GM20000 (cell line): ENCODE results near the gene LRRFIP1.

Experiments
- DNase-seq: peaks from one replicate; pipeline ENCODE4 v3.0.0; 2012; ENCODE audit warnings: low spot score
- TF ChIP-seq, protein P1 (sequence below): IDR thresholded peaks from 2 replicates; pipeline ENCODE4 v1.5.1; 2012; ENCODE audit warnings: mild to moderate bottlenecking, control low read depth; ENCODE audit errors: extremely low read depth, missing control alignments

The LRRFIP1 gene

GRCh38 chr2:237616734-237617586 is 10.4 kb upstream of the LRRFIP1 start:
- TF ChIP-seq, protein P1, sequence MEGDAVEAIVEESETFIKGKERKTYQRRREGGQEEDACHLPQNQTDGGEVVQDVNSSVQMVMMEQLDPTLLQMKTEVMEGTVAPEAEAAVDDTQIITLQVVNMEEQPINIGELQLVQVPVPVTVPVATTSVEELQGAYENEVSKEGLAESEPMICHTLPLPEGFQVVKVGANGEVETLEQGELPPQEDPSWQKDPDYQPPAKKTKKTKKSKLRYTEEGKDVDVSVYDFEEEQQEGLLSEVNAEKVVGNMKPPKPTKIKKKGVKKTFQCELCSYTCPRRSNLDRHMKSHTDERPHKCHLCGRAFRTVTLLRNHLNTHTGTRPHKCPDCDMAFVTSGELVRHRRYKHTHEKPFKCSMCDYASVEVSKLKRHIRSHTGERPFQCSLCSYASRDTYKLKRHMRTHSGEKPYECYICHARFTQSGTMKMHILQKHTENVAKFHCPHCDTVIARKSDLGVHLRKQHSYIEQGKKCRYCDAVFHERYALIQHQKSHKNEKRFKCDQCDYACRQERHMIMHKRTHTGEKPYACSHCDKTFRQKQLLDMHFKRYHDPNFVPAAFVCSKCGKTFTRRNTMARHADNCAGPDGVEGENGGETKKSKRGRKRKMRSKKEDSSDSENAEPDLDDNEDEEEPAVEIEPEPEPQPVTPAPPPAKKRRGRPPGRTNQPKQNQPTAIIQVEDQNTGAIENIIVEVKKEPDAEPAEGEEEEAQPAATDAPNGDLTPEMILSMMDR, result no peak
- DNase-seq, result no peak

- TF ChIP-seq, protein P1, result no peak
Measured at GRCh38 chr2:237617587-237617982, 9.8 kb upstream of the LRRFIP1 start.

DNA sequence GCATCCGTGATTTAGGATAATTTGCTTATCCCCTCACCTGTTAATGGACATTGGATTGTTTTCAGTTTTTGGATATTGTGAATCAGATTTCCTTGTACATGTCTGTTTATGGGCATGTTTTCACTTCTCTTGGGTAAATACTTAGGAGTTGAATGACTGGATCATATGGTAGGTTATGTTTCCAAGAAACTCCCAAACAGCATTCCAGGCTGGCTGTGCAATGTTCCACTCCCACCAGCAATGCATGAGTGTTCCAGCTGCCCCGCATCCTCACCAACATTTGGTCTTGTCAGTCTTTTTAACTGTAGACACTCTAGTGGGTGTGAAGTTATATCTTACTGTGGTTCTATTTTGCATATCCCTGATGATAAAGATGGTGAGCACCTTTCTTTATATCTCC is 8.9 kb upstream of the LRRFIP1 start:
- TF ChIP-seq, protein P1, result no peak
- DNase-seq, result no peak

More at GRCh38 chr2:237617587-237617982, 9.8 kb upstream of the LRRFIP1 start:
- DNase-seq, result no peak

DNA sequence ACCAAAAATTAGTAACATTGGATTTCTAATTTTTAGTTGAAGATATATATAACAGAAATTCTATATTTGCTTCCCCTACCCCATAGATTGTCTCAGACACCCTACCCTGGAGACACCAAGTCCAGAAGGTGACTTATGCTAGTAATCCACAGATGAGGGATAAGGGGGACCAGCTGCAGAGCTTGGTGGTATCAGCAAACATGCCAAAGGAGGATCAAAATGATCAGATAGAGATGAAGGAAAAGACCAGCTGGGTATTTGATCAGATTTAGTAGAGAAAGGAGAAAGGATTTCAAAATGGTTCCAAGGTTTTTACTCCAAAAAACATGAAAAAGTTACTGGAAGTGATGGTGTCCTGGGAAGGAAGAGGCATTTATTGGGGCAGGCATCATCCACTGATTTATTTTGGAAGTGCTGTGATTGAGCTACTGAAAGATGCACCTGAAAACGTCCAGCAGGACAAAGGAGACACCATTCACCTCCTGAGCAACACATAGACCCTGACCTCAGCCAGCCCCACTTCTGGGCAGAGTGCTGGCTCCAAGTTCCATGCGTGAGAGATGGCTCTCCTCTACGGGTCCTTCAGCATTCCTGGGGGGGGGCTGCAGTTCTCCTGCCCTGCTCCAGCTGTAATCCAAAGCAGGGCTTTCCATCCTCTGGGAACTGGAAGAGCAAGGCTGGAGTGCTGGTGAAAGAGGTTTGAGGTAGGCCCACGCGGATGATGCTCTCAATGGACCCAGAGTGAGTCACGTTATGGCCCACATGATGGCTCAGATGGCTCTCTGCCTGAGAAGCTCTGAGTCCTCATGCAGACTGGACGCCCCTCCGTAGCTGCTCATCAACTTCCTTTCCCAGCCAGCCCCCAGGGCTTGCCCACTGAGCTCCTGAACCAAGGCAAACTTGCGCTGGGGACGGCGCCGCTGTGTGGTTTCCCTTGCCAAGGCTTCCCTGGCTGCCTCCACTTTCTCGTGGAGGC is 3.7 kb upstream of the LRRFIP1 start:
- no peak for DNase-seq
- TF ChIP-seq, protein P1, result no peak

GRCh38 chr2:237624565-237624964 is 2.8 kb upstream of the LRRFIP1 start:
- TF ChIP-seq, protein P1, result no peak
- peak; percentile 66 for DNase-seq

DNA sequence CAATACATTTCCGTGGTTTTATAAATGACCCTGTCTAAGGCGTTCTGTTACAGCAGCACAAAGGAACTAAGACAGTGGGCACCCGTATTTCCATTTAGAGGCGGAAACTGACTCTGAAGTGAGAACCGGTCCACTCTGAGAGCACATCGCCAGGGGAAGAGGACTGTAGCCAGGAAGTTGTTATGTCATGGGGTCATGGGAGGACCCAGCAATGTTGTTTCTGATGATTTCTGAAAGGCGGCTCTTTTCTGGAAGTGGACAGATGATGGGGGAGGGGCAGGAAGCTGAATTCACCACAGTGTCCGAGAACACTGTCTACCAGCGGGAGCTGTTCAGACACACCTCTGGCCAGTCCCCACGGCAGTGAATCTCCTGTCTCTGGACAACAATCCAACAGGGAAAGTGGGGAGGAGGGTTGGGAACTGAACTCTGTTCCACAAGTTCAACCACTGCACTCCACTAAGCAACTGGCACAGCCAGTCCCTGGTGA is 2.1 kb upstream of the LRRFIP1 start:
- TF ChIP-seq, protein P1, result no peak
- no peak for DNase-seq

DNA sequence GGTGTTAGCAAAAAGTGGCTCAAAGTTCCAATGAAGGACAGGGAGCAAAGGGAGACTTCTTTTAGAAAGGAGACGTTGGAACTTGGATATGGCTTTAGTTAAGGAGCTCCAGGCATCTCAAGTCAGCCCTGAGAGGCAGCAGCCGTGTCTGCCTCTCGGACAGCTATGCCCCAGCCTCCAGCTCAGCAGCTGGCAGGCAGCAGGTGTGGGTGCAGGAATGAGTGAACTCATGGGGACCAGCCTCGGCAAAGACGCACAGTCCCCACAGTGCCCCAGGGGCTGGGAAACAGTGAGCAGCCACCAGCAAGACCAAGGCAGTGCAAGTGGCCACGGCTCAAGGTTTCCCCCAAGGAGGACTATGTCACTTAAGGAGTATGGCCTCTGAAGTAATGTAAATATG is 1.6 kb upstream of the LRRFIP1 start:
- TF ChIP-seq, protein P1, result no peak
- DNase-seq, result no peak
